GM19238 (cell line): ENCODE results near the gene GTF2IRD1.

Source experiments
- DNase-seq: peaks from one replicate; pipeline ENCODE4 v3.0.0; 2011; ENCODE audit warnings: low spot score; ENCODE audit not compliant: insufficient read length

GTF2IRD1 gene

GRCh38 chr7:74464931-74465886, 11.5 kb downstream of the GTF2IRD1 start:
- DNase-seq = no peak

- DNase-seq = no peak
Measured at GRCh38 chr7:74466196-74466813, 12.6 kb downstream of the GTF2IRD1 start.

- DNase-seq = no peak
Measured at GRCh38 chr7:74467876-74468275, 14.2 kb downstream of the GTF2IRD1 start.

GRCh38 chr7:74470504-74470903, 16.8 kb downstream of the GTF2IRD1 start:
- DNase-seq = no peak

- DNase-seq = no peak
Measured at GRCh38 chr7:74473116-74473515, 19.4 kb downstream of the GTF2IRD1 start.

GRCh38 chr7:74474271-74474865, 20.7 kb downstream of the GTF2IRD1 start:
- no peak for DNase-seq

- no peak for DNase-seq
Measured at GRCh38 chr7:74475243-74475986, 21.7 kb downstream of the GTF2IRD1 start.

GRCh38 chr7:74475987-74476350, 22.3 kb downstream of the GTF2IRD1 start:
- DNase-seq = no peak

GRCh38 chr7:74476626-74477025, 22.9 kb downstream of the GTF2IRD1 start:
- DNase-seq = no peak

- DNase-seq = no peak
Measured at GRCh38 chr7:74478671-74479065, 25.0 kb downstream of the GTF2IRD1 start.

- no peak for DNase-seq
Measured at GRCh38 chr7:74479066-74479781, 25.5 kb downstream of the GTF2IRD1 start.

GRCh38 chr7:74479961-74480829, 26.5 kb downstream of the GTF2IRD1 start:
- no peak for DNase-seq

- DNase-seq = no peak
Measured at GRCh38 chr7:74480861-74481417, 27.2 kb downstream of the GTF2IRD1 start.

- no peak for DNase-seq
Measured at GRCh38 chr7:74481458-74482196, 27.9 kb downstream of the GTF2IRD1 start.

- no peak for DNase-seq
Measured at GRCh38 chr7:74482197-74482467, 28.4 kb downstream of the GTF2IRD1 start.

- DNase-seq = no peak
Measured at GRCh38 chr7:74482629-74483401, 29.1 kb downstream of the GTF2IRD1 start.

GRCh38 chr7:74483402-74484336, 30.0 kb downstream of the GTF2IRD1 start:
- no peak for DNase-seq
